ENCODE results near the gene SLC9A1.

DNA sequence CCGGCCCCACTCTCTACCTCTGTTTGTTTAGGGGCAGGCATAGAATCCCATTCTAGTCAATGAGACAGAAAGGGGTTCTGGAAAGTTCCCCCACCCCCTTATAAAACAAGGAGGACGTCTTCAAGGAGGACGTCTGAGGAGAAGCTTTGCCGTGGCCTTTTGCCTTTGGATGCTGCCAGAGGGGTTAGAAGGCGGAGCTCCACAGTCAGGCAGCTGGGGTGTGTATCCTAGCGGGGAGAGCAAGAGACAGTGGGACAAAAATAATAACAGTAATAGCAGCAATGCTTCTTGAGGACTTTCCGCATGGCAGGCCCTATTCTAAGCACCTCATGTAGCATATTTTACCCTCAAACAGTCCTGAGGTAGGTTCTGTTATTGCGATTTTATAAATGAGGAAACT lies 94.0 kb downstream of the SLC9A1 start:
- TF ChIP-seq, protein P1, sequence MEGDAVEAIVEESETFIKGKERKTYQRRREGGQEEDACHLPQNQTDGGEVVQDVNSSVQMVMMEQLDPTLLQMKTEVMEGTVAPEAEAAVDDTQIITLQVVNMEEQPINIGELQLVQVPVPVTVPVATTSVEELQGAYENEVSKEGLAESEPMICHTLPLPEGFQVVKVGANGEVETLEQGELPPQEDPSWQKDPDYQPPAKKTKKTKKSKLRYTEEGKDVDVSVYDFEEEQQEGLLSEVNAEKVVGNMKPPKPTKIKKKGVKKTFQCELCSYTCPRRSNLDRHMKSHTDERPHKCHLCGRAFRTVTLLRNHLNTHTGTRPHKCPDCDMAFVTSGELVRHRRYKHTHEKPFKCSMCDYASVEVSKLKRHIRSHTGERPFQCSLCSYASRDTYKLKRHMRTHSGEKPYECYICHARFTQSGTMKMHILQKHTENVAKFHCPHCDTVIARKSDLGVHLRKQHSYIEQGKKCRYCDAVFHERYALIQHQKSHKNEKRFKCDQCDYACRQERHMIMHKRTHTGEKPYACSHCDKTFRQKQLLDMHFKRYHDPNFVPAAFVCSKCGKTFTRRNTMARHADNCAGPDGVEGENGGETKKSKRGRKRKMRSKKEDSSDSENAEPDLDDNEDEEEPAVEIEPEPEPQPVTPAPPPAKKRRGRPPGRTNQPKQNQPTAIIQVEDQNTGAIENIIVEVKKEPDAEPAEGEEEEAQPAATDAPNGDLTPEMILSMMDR (IDR thresholded peaks at IDR 0.05 in 2 of 3, conservative IDR thresholded peaks at IDR 0.05 in 1 of 3; ENCODE audit: borderline replicate concordance in 1 of 3, insufficient read depth in 1 of 3, low read depth in 2 of 3, low read length in 2 of 3): no peak
- TF ChIP-seq EZH2phosphoT487 (IDR thresholded peaks at IDR 0.05; ENCODE audit: borderline replicate concordance): no peak
- no peak for TF ChIP-seq POLR2A (IDR thresholded peaks at IDR 0.05; ENCODE audit: borderline replicate concordance, extremely low read depth, insufficient read depth, insufficient read length)
- TF ChIP-seq SRF (IDR thresholded peaks at IDR 0.05; ENCODE audit: low read depth): no peak
- no peak for TF ChIP-seq YY1 (IDR thresholded peaks at IDR 0.05; ENCODE audit: extremely low read depth, insufficient replicate concordance, low read depth, low read length)
- TF ChIP-seq EGR1 (IDR thresholded peaks at IDR 0.05; ENCODE audit: low read depth): no peak
- no peak for TF ChIP-seq ELF1 (IDR thresholded peaks at IDR 0.05; ENCODE audit: borderline replicate concordance, low read depth)
- no peak for TF ChIP-seq POLR2AphosphoS5 (IDR thresholded peaks at IDR 0.05; ENCODE audit: low read depth, low read length)
